ENCODE measurements around the gene USP5.
"Not testable (repeated sequence)": the region's sequence is repeated elsewhere in the genome, so short reads cannot be mapped to it uniquely, and the experiment has no call there.

Gene USP5

DNA sequence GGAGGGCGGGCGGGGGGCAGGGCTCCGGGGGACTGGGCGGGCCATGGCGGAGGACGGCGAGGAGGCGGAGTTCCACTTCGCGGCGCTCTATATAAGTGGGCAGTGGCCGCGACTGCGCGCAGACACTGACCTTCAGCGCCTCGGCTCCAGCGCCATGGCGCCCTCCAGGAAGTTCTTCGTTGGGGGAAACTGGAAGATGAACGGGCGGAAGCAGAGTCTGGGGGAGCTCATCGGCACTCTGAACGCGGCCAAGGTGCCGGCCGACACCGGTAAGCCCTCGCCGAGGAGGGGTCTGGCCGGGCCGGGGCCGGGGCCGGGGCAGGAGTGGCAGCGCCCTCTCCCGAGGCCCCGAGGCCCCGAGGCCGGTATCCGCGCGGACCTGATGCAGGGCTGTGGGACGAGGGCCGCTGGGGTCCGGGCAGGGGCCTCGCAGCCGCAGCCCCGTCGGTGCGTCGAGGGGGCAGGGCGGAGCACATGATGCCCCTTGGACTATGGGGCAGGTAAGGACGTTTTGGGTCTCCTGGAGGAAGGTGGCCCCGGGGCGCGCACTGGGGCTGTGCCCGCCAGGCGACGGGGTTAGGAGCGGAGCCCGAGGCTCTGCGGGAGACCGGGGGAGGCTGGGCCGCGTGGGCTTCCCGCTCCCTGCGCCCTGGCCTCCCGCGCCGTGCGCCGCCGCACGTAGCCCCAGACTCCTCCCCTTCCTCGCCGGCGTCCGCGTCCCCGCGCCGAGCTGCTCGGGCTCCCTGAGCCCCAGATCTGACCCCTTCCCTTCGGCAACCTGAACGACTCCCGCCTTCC is 15.7 kb downstream of the USP5 start, which contains the start of gene TPI1:
TSS of gene TPI1 (plus strand) at position 119 of the 798 bp plus-strand sequence. CDS start at position 155, 36 bp downstream.
- DNase-seq = no peak

DNA sequence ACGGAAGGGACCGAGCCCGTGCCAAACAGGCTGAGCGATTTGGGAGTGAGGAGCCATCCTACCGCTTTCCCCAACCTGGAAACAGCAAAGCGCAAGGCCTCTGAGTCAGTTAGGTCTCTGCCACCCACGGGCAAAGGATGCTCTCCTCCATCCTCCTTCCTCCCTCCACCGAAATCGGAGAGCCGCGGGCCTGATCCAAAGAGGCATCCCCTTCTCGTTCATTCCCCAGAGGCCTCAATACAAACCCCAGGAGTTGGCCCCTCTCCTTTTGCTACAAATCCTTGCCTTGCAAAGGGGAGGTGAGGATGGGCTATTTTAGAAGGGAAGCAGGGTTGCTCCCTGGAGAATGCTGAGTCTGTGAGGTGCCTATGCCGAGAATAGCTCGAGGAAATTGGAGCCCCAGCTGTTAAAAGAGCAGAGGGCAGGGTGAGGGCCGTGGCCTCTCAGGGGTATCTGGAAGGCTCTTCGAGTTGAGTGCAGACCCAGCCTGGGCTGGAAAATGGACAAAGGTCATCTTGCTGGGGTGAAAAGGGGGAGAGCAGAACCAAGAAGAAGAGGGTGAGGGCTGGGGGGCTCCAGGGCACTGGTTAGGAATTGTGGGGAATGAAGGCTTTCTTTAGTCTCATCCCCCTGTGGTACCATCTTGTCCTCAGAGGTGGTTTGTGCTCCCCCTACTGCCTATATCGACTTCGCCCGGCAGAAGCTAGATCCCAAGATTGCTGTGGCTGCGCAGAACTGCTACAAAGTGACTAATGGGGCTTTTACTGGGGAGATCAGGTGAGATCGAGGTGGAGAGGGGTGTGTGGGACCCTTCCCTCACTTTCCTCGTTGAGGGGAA is 16.5 kb downstream of the USP5 start:
- no peak for DNase-seq

DNA sequence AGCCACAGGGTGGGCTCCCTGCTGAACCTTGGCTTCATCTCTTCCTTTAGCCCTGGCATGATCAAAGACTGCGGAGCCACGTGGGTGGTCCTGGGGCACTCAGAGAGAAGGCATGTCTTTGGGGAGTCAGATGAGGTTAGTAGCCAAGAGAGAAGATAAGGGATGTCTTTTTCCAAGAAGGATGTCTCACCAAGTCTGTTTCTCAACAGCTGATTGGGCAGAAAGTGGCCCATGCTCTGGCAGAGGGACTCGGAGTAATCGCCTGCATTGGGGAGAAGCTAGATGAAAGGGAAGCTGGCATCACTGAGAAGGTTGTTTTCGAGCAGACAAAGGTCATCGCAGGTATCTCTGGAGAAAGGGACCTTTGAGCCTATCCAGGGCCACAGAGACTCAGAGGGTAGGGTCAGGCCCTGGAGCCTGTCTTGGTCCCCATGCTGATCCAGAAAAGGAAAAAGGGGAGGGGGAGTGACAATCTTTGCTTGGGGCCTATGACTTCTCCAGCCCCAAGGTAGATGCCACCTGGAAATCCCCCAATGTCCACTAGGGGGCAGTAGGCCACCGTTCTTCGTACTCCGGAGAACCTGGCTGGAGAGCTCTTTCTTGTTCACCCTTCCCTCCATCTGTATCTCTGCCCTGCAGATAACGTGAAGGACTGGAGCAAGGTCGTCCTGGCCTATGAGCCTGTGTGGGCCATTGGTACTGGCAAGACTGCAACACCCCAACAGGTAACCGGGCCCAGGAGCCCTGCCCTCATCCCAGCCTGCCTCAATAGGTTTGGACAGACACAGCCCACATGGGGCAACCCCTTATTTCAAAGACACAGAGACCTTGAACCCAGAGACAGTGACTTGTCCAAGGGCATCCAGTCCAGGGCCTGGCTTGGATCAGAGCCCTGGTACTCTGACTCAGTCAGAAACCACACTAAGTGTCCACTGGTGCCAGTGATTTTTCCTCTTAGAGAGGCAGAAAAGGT is 17.4 kb downstream of the USP5 start:
- DNase-seq = no peak

DNA sequence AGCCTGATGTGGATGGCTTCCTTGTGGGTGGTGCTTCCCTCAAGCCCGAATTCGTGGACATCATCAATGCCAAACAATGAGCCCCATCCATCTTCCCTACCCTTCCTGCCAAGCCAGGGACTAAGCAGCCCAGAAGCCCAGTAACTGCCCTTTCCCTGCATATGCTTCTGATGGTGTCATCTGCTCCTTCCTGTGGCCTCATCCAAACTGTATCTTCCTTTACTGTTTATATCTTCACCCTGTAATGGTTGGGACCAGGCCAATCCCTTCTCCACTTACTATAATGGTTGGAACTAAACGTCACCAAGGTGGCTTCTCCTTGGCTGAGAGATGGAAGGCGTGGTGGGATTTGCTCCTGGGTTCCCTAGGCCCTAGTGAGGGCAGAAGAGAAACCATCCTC is 18.4 kb downstream of the USP5 start:
- not testable (repeated sequence) for DNase-seq

DNA sequence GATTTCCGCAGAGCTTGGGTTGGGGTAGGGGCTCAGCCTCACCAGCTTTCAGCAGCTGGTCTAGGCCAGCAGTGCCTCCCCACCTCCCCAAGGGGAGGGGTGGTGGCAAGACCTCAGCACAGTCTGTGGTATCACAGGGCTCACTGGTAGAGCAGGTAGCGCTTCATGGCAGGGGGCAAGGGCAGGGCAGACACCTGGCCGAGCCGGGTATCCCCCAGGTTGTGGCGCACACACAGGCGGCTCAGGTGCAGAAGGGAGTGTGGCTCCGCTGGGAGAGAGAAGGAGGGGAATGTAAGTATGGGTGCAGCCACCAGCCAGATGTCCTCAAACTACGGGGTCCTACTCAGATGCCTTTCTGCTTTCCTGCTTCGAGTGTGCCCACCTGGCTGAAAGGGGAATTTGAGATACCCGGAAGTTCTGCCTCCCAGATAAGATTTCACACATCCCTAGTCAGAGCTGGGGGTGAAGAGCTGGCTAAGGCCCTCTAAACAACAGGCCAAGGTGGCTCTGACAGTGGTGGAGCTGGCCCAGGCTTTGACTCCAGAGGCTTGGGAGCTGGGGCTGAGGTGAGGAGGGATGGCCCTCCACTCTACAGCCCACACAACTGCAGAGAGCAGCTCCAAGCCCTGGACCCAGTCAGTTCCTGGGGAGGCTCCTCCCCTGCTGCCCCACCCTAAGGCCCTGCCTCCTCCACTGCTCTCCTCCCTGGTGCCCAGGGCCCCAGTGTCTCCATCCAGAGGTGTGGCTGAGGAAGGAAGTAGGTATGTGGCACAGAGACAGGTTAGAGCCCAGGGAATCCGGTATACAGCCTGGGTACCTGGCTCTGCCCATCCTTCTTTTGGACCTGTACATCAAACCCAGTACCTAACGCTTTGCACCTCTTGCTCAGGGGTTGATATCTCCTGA is 19.4 kb downstream of the USP5 start:
- no peak for DNase-seq

DNA sequence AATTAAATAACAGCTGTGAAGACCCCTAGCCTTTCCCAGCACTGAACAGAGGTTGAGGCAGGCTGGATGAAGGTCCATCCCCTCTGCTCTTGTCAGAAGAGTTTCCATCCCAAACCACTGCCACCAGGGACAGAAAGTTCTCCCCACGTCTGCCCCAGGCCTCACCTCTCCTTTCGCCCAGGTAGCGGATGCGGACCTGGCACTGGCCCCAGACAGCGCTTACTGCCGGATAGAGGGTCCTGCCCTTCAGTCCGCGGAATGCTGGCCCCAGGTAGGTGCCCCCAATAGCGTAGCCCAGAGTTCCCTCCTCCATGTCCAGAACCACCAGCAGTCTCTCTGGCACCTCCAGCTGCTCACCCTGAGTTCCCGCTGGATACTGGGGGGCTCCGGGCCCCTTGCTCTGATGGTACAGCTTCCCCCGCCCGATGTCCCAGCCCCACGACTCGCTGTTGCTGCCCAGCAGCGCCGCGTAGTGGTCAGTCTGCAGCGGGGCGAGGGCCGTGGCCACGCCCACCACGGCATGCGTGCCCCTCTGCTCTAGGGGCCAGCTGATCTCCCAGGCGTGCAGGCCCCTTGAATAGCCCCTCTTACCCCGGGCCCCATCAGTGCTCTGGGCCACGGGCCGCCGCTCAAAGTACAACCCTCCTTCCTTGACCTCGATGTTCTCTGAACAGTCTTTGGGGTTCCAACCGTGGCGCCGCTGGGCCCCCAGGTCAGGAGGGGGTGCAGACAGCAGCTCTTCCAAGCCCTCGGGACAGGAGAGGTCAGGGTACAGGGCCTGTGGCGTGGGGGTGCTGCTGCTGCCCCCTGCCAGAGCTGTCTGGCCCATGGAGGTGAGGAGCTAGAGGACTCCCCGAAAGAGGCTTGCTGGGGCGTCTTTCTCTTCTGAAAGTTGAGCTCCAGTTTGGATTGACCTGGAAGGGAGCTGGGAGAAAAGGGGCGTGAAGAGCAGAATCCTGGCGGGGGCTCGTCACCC is 20.4 kb downstream of the USP5 start:
- DNase-seq = no peak

DNA sequence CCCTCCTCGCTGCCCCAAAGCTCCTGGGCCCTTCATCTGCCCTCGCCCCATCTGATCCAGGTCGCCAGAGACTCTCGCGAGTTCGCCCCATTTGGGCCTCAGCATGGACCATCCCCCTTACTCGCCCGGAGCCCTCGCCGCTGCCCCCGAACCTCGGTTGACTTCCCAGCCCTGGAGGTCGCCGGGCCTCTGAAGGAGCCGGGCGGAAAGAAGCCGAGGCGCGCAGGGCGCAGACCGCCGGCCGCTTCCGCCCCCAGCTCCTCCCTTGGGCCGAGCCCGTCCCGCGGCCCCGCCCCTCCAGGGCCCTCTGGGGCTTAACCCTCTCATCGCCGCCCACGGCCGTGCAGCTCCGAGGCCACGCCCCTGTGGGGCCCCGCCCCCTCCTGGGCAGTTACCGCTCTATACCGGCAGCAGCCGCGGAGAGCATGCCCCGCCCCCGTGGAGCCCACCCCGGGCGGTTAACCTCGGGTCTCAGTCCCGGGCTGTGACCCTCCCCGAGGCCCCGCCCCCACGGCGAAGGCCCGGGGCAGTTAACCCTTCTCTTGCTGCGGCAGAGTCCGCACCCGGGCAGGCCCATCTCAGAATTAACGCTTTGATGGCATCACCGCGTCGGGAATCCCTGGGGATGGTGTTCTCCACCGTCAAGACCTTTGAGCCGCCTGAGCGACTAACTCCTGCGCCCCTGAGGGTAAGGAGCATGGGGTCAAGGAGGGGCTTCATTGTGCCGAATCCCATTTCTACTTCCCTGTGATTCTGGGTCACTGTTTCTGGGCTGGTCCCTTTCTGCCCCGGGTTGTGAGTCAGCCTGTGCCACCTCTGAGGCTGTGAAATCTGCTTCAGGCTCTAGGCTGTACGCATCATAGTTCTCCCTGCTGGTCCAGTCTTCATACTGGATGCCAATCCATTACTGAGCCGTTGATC is 21.4 kb downstream of the USP5 start, which contains the start of gene SPSB2:
TSS of gene SPSB2 (minus strand) at position 210 of the 921 bp plus-strand sequence. CDS start 402 bp downstream, outside the sequence.
- peak; percentile 91 for DNase-seq

DNA sequence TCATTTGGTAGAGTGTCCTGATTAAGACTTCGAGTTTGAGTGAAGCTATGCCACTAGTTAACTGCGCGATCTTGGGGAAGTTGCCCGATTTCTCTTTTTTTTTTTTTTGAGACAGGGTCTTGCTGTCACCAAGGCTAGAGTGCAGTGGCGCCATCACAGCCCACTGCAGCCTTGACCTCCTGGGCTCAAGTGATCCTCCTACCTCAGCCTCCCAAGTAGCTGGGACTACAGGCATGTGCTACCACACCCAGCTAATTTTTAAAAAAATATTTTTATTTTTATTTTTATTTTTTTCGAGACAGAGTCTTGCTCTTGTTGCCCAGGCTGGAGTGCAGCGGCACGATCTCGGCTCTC is 22.0 kb downstream of the USP5 start:
- not testable (repeated sequence) for DNase-seq

DNA sequence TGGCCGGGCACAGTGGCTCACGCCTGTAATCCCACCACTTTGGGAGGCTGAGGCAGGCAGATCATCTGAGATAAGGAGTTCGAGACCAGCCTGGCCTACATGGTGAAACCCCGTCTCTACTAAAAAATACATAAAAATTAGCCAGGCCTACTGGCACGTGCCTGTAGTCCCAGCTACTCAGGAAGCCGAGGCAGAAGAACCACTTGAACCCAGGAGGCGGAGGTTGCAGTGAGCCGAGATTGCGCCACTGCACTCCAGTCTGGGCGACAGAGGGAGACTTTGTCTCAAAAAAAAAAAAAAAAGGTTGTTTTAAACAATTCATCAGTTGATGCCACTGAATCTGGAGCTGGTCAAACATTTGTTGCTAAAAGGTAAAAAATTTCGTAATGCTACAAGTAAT is 27.9 kb downstream of the USP5 start:
- DNase-seq = not testable (repeated sequence)

DNA sequence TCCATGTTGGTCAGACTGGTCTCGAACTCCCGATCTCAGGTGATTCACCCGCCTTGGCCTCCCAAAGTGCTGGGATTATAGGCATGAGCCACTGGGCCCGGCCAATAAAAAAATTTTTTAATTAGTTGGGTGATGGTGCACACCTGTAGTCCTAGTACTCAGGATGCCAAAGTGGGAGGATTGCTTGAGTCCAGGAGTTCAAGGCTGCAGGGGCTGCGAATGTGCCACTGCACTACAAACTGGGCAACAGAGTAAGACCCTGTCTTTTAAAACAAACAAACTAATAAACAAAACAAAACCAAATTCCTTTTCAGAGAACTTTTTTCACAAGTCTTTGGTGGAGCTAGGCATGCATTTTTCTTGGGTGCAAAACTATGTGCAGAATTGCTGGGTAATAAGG is 31.3 kb downstream of the USP5 start:
- DNase-seq = no peak

DNA sequence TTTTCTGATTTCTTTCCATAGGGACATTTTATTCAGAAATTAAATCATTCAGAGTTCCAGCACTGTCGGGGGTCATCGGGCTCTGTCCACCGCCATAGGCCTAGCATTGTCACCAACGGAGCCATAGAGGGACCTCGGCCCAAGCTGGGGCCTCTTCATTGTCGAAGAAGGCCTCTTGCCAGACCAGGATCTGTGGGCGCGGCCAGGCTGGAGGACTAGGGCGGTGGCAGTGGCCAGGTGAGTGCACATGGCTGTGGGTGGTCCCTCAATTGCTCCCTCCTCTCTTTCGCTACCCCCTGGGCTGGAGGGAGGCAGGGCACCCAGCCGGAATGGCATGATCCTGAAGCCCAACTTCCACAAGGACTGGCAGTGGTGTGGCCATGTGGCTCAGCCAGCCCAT is 31.7 kb downstream of the USP5 start:
- no peak for DNase-seq

DNA sequence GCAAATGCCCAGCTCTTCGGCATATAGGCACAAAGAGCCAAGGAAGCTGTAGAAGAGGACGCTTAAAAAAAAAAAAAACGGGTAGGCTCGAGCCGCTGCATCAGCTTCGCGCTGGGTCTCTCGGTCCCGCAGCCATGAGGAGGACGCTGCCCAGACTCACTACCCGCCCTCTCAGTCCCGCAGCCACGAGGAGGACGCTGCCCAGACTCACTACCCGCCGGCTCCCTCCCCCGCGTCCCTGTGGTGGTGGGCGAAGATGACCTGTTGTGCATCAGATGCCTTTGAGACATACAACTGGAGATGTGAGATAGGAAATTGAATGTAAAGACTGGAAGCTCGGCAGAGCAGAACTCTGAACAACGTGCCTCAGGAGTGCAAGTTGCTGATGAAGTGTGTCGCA is 32.6 kb downstream of the USP5 start:
- no peak for DNase-seq

DNA sequence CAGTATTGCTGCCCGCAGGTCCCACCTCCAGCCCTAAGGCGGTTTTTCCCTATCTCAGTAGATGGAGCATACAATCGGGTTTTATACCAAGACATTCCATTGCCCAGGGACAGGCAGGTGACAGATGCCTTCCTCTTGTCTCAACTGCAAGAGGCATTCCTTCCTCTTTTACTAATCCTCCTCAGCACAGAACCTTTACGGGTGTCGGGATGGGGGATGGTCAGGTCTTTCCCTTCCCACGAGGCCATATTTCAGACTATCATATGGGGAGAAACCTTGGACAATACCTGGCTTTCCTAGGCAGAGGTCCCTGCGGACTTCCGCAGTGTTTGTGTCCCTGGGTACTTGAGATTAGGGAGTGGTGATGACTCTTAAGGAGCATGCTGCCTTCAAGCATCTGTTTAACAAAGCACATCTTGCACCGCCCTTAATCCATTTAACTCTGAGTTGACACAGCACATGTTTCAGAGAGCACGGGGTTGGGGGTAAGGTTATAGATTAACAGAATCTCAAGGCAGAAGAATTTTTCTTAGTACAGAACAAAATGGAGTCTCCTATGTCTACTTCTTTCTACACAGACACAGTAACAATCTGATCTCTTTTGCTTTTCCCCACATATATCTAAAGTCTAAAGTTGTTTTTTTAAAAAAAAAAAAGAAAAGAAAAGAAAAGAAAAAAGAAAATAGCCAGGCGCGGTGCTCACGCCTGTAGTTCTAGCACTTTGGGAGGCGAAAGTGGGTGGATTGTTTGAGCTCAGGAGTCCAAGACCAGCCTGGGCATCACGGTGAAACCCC is 34.5 kb downstream of the USP5 start:
- not testable (repeated sequence) for DNase-seq

DNA sequence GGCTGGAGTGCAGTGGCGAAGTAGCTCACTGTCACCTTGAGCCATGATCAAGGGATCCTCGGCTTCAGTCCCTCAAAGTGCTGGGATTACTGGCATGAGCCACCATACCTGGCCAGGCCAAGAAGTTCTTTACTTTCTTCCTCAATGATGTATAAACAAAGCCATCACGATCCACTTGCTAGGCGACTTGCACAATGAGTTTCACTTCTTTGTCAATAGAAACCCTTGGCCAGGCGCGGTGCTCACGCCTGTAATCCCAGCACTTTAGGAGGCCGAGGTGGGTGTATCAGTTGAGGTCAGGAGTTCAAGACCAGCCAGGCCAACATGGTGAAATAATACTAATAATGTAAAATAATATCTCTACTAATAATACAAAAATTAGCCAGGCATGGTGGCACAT is 35.5 kb downstream of the USP5 start:
- no peak for DNase-seq

DNA sequence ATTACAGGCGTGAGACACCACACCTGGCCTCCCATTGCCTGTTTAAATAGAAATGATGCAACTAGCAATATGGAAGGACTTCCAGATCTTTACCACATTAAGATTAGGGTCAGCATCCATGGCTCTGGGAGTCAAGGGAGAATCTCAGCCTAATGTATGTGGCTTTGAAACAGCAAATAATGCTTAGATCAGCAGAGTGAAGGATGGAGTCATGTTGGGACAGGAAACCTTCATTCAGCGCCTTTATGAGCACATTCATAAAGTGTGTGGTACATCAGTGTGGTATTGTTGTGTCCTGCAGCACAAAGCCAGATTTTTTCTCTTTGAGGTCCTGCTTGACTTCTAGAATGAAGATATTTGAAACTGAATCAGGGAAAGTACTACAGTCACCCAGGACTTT is 36.4 kb downstream of the USP5 start:
- no peak for DNase-seq

DNA sequence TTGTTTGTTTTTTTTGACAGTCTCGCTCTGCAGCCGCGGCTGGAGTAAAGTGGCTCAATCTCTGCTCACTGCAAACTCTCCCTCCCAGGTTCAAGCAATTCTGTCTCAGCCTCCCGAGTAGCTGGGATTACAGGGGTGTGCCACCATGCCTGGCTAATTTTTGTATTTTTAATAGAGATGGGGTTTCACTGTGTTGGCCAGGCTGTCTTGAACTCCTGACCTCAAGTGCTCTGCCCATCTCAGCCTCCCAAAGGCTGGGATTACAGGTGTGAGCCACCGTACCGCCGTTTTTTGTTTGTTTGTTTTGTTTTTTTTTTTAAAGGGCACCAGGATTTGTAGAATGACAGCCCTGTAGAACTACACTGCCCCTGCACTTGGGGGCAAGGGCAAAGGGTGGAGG is 36.8 kb downstream of the USP5 start:
- DNase-seq = not testable (repeated sequence)

DNA sequence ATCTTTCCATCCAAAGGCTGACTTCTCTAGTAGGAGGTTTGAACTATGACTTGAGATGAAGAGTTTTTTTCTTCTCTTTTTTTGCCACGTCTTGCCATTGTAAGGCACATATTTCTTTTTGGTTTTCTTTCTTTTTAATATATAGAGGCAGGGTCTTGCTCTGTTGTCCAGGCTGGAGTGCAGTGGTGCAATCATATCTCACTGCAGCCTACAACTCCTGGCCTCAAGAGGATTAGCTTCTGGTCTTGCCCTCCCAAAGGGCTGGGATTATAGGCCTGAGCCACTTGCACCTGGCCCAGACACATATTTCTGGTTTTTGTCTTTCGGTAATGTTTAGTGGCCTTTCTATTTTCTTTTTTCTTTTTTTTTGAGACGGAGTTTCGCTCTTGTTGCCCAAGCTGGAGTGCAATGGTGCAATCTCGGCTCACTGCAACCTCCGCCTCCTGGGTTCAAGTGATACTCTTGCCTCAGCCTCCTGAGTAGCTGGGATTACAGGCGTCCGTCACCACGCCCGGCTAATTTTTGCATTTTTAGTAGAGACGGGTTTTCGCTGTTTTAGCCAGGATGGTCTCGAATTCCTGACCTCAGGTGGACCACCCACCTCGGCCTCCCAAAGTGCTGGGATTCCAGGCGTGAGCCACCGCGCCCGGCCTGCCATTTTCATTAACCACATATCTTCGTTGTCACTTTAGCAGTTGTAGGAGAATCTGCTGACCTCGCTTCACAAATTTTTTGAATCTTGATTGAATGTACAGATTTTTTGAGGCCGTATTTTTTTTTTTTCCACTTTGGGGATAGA is 38.0 kb downstream of the USP5 start:
- not testable (repeated sequence) for DNase-seq
